Dermis microvascular lymphatic vessel endothelial cell (primary cell): Measurements from ENCODE around the gene ARL15. TPM values are rescaled to one million over a fixed set of nuclear protein-coding genes. Genes with fewer than 3 reads are reported as not detected.
"Not testable (repeated sequence)": the region's sequence is repeated elsewhere in the genome, so short reads cannot be mapped to it uniquely, and the experiment has no call there.

Experiments
- DNase-seq, 2 donors: peaks; one replicate each; pipeline versions ENCODE4 v3.0.0 to v3.0.0-alpha.2; 2010; ENCODE audit warnings: low read depth in 2 of 2
- total RNA-seq: library from RNA; depleted of rRNA; stranded (reverse); fragments of >200 nt; gene quantifications from 2 replicates; pipeline ENCODE4 v1.2.1, GENCODE V29; 2014

ARL15 gene
- total RNA-seq, 1 donor from 2014 or later, result 39.0 TPM

GRCh38 chr5:54049144-54049543 lies 261.2 kb downstream of the ARL15 start:
- DNase-seq, result no peak

- DNase-seq, result no peak
Observed at GRCh38 chr5:54045077-54045792, 265.1 kb downstream of the ARL15 start.

- not testable (repeated sequence) for DNase-seq
Observed at GRCh38 chr5:54044276-54044675, 266.1 kb downstream of the ARL15 start.

GRCh38 chr5:54040804-54041203 lies 269.6 kb downstream of the ARL15 start:
- no peak for DNase-seq

GRCh38 chr5:54040018-54040417 lies 270.4 kb downstream of the ARL15 start:
- DNase-seq, result no peak

- no peak for DNase-seq
Observed at GRCh38 chr5:54037205-54037604, 273.2 kb downstream of the ARL15 start.

- DNase-seq, result no peak
Observed at GRCh38 chr5:54030981-54031380, 279.4 kb downstream of the ARL15 start.

GRCh38 chr5:54024466-54024865 lies 285.9 kb downstream of the ARL15 start:
- DNase-seq, result no peak

GRCh38 chr5:54022223-54022622 lies 288.1 kb downstream of the ARL15 start:
- no peak for DNase-seq

- DNase-seq, result peak in 1 of 2 donors; percentile 39
Observed at GRCh38 chr5:54021431-54022164, 288.8 kb downstream of the ARL15 start.

- no peak for DNase-seq
Observed at GRCh38 chr5:54018438-54018837, 291.9 kb downstream of the ARL15 start.

GRCh38 chr5:54017580-54017979 lies 292.8 kb downstream of the ARL15 start:
- DNase-seq, result no peak

GRCh38 chr5:54013556-54014194 lies 296.7 kb downstream of the ARL15 start:
- peak in 1 of 2 donors; percentile 21 for DNase-seq

GRCh38 chr5:54009828-54010227 lies 300.5 kb downstream of the ARL15 start:
- no peak for DNase-seq

GRCh38 chr5:54009357-54009756 lies 301.0 kb downstream of the ARL15 start:
- DNase-seq, result no peak

- DNase-seq, result no peak
Observed at GRCh38 chr5:54007827-54008777, 302.3 kb downstream of the ARL15 start.

GRCh38 chr5:54004697-54005096 lies 305.7 kb downstream of the ARL15 start:
- DNase-seq, result no peak

- no peak for DNase-seq
Observed at GRCh38 chr5:54002779-54003178, 307.6 kb downstream of the ARL15 start.

GRCh38 chr5:54001976-54002775 lies 308.2 kb downstream of the ARL15 start:
- DNase-seq, result no peak

GRCh38 chr5:54000011-54000410 lies 310.4 kb downstream of the ARL15 start:
- no peak for DNase-seq
